NCI-H82 (cell line): ENCODE results near the gene MAPK11.

Source experiments
- DNase-seq: peaks from one replicate; lab custom pipeline; 2025; lab: John Stamatoyannopoulos, UW

MAPK11 gene

DNA sequence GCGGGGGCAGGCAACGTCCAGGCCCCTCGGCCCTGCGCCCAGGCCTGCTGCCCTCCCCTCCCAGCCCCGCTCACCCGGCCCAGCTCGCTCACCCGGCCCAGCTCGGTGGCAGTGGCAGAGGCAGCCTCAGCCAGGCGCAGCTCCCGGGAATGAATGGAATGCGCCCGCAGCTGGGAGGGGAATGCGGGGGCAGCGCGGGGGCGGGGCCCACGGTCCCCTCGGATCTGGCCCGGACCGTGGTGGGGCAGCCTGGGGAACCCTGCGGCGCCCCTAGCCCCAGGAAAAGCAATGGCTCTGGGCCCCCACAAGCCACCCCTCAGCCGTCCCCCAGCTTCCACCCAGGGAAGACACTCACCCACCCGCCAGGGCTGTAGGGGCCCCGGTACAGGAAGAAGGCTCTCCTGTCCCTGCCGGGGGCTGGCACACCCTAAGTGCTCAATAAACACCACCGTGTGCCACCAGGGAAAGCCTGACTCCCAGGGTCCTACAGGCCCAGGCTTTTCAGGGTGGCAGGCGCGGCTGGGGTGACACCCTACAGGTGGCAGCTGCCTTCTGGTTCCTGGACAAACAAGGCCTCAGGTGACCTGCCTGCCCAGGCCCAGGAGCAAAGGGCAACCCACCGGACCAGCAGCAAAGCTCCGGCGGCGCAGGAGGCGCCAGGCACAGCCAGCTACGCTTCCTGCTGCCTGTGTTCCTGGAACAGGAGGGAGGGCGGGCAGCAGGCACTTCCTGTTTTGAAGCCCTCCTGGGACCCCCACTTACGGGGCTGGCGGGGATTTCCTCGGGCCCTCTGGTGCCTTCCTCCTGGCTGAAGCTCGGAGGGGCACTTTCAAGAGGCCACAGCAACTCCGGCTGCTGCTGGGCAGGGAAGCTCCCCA lies 23.5 kb upstream of the MAPK11 start:
- DNase-seq: no peak

DNA sequence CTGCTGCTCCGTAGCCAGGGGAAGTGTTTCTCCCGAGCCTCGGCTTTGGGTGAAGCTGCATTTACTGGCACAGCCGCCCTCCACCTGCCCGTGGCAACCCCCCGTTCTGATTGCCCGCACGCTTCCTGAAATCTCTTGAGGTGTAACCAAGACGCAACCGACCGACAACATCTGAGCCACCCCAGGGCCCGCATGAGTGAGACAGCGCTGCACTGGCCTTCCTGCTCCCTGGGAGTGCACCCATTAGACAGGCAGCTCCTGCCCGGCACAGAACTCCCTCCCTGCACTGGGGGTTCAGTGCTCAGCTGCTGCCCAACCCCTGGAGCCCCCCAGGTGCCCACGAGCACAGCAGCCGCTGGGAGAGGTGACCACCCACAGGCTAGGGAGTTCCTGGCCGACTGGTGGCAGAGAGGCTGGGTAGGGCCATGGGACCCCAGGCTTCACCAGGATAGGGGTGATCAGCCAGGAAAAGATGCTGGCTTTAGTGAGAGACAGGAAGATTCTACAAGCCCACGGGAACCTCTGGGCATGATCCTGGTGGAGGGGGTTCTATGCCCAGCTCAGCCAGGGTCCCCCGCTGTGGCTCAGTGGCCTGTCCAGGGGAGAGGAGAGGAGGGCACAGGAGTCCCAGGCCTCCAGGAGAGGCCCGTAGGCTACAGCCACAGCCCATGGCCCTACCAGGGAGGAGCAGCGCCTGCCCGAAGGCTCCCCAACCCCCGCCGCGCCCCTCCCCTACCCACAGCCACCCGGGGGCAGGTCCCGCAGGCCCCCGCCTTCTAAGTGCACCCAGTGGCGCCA lies 22.7 kb upstream of the MAPK11 start:
- DNase-seq: no peak

DNA sequence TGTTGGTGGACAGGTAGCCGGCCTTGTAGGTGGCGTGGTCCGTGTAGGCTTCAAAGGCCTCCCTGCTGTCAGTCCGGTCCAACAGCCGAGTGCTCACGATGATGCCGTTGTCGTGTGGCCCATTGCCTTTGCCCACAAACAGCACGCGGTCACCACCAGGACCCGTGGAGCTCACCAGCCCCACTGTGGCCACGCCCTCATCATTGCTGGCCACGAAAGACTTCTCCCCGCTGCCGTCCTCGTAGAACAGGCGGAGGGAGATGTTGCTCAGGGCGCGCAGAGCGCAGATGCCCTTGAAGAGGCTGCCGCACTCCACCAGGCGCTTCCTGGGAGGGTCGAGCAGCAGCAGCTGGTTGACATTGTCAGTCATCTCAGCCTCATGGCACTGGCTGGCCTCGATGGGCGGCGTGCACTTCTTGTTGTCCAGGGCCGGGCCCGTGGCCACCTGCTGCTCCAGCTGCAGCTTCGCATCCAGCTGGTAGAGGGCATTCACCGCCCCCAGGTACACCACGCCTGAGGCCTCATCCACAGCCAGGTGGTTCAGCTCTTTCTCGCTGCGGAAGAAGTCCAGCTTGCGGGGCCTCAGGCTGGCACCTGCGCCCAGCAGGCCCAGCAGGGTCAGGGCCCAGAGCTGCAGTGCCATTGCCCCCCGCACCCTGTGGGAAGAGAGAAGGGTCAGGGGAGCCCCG lies 19.9 kb upstream of the MAPK11 start:
- no peak for DNase-seq

DNA sequence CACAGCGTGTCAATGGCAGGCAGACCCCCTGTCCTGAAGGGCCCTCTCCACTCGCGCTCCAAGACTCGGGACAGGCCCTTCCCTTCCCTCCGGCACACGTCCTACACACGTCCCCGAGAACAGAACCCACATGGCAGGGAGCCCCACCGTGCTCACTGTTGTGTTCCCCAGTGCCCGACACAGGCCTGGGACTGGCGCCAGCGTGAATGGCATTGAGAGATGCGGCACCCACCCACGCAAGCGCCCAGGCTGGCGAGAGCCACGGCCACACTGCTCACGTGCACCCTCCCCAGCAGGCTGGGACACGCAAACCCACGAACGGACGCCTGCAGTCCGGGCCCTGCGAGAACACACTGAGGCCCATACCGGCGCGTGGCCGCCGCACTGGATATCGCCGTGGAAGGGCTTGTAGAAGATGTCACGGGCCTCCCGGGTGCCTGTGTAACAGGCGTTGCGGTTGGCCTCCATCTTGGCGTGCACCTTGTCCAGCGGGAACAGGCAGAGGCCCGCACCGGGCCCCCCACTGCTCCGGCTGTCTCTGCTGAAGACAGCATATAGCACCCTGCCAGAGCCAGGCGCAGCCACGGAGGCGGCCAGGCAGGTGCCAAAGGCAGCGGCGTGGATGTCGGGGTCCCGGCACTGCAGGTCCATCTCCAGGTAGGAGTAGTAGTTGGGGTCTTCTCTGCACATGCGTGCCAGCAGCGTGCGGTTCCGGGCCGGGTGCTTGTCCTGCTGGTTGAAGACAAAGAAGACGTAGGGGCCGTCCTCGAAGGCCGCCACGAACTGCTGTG lies 19.2 kb upstream of the MAPK11 start:
- DNase-seq: no peak

DNA sequence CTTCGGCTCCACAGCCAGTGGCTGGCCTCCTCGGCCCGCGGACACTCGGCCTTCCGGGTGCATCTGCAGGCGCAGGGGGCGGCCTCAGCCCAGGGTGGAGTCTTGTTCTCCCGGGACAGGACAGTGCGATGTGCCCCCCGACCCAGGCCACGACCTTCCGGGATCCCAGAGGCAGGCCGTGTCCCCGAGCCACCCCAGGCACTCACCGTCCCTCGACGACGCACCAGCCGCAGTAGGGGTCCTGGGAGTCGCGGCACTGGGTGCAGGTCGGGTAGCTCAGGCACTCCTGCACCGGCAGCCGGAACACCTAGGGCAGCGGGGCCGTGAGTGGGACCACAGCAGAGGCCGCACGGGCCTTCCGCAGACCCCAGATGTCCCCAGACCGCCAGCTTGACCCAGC lies 17.6 kb upstream of the MAPK11 start:
- no peak for DNase-seq

DNA sequence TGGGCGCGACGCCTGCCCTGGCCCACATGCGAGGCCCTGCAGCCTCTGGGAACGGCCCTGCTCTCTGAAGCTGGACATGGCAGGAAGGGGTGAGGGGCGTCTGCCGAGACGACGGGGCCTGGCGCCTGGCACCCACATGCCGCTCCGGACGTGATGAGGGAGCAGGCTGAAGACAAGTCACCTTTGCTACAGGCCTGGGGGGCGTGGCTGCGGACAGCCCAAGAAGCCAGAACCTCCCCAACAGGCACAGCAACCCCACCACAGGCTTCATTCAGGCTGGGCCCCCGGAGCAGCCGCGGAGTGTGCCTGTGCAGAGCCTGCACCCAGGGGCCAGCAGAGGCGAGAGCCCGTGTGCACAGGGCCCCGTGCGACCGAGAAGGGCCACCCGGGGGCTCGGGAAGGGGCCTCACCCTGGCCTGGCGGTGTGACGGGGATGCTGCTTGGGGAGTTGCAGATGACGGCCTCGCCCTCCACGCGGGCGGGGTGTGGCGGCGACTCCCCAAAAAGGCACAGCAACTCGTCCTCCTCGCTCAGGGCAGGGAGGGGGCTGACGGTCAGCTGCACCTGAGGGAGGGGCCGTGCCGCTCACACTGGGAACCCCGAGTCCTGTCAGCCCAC lies 16.6 kb upstream of the MAPK11 start:
- DNase-seq: no peak

DNA sequence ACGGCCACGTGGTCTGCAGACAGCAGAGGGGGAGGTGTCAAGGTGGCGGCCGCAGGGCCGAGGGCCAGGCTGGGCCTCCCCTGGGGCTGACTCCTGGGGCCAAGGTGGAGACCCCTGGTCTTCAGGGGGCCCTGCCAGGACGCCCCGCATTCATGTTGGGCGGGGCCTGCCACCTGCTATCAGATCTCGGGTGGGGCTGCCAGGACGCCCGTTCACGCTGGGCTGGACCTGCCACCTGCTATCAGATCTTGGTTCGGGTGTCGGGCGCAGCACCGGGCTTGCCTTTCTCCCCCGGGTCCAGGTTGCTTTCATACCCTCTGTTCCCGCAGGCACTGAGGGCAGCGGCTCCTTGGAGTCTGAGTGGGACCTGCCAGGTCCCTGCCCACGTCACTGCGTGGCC lies 16.1 kb upstream of the MAPK11 start:
- DNase-seq: no peak

DNA sequence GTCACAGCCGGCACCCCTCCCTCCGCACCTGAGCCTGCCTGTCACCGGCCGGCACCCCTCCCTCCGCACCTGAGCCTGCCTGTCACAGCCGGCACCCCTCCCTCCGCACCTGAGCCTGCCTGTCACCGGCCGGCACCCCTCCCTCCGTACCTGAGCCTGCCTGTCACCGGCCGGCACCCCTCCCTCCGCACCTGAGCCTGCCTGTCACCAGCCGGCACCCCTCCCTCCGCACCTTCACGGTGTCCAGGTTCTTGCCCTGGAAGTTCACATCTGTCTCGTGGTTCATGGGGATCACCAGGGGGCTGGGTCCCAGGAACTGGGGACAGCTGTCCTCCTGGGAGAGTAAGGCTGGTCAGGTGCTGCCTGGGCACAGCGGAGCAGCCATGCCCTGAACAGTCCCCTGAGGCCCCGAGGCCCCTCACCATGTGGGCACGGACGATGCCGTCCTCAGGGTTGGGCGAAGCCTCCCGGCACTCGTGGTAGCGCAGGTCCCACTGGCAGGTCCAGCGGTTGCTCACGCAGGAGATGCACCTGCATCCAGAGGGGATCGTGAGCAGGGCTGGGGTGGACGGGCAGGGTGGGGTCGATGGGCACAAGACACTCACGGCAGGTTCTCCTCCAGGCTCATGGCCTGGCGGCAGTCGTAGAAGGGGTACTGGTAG lies 15.5 kb upstream of the MAPK11 start:
- DNase-seq: no peak

DNA sequence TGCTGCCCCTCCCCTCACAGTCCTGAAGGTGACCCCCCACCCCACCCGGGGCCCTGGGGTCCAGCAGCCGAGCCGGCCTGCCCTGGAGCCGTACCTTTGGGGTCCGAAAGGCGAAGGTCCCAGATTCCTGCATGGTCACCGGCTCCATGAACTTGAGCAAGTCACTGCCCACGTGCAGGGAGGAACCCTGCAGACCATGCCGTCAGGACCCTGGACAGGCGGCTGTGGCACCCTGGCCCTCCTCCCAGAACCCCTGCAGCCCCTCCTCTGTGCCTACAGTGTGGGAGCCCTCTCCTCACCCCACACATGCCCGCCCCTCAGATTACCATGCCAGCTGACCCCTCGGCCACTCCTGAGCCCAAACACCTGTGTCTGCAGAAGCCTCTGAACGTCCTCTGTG lies 14.3 kb upstream of the MAPK11 start:
- no peak for DNase-seq

DNA sequence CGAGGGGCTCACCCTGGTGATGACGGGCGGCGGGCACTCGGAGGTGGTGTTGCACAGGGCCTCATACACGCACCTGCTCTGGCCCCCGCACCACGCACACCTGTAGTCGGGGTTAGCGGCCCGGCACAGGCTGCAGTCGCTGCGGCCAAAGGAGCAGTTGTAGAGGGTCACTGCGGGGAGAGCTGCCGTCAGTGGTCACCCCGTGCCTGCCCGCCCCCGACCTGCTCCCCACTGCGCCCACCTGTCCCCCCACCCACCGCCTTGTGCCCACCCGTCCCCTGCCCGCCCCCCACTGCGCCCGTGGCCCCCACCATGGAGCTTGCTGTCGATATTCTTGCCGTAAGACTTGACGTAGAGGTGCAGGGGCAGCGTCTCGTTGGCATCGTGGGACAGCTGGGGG lies 13.6 kb upstream of the MAPK11 start:
- DNase-seq: no peak

DNA sequence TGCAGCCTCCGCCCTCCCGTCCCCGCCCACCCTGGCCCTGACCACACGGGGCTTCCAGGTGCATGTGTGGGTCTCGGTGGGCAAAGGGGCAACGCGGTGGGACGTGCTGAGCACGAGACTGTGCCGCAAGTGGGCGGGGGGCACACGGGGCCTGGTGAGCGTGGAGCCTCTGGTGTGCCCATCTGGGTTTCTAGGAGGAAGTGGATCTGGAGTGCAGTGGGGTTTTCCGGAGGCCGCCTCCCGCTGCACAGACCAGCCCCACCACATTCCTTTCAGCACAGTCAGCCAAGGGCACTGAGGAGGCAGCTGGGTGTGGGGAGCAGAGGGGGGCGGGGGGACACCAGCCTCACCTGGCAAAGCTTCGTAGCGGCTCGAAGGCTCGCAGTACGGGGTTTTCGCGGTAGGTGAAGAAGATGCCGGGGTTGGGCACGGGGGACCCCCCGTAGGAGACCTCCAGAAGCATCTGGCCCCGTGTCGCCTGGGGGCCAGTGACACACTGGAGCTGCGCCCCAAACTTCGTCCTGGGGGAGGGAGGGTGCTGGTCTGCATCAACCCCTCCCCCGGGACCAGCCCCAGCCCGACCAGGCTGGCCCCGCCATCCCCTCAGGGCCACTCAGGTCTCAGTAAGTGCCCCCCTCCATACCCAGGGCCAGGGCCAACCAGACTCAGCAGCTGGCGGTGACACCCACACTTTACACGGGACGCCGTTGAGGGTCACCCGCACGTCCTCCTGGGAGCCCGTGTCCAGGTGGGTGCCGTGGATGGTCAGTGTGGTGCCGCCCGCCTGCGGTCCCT lies 12.4 kb upstream of the MAPK11 start:
- DNase-seq: no peak

DNA sequence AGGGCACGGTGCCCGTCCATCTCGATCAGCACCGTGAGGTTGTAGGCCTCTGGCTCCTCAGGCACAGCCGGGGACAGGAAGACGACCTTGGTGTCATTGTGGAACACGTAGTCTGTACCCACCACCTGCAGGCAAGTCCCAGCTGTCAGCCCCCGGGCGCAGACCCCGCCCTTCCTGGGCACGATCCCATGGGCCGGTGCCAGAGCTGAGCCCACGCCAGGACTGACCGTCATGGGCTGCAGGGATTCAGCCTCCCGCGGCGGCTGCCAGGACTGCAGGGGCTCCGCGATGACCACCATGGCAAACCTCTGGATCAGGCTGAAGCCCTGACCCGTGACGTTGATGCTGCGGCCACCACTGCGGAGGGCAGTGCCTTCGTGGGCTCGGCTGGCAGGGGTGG lies 11.8 kb upstream of the MAPK11 start:
- no peak for DNase-seq

DNA sequence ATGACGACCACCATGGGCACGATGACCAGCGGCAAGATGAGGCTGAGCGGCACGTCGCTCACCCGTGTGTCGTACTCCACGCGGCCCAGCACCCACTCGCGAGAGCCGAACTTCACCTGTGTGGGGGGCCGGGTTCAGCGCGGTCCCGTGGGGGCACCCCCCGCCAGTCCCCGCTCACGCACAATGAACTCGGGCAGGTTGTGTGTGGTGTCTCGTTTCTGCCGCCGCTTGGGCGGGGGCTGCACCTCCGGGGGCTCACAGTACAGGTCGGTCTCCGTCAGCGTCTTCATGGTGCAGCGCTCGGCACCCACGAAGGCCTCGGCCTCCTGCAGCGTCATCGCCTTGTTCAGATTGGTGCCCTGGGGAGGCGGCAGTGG lies 11.2 kb upstream of the MAPK11 start:
- no peak for DNase-seq

DNA sequence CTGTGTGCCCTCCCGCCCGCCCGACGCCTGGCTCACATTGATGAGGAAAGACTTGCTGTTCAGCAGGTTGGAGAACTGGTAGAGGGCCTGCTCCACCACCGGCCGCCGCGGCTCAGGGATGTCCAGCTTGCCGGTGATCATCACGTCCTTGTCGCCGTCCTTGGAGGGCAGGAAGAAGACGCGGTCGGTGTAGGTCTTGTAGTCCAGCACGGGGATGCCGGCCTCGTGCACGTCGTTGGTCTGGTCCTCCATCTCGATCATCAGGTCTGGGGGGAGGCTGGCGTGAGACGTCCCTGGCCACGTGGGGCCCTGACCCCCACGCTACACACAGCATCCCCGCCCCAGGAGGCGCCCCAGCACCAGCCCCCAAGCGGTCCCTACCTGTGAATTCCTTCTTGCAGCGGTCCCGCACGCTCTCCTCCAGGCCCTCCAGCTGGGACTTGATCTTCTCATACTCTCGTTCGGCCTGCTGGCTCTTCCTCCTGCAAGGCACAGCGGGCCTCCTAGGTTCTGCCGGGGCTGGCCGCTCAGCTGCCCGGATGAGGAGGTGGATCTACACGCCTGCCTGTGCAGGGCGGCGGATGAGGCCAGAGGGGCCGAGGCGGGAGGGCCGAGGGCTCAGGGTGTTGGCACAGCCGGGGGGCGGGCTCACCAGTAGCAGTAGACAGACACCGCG lies 10.7 kb upstream of the MAPK11 start:
- no peak for DNase-seq

DNA sequence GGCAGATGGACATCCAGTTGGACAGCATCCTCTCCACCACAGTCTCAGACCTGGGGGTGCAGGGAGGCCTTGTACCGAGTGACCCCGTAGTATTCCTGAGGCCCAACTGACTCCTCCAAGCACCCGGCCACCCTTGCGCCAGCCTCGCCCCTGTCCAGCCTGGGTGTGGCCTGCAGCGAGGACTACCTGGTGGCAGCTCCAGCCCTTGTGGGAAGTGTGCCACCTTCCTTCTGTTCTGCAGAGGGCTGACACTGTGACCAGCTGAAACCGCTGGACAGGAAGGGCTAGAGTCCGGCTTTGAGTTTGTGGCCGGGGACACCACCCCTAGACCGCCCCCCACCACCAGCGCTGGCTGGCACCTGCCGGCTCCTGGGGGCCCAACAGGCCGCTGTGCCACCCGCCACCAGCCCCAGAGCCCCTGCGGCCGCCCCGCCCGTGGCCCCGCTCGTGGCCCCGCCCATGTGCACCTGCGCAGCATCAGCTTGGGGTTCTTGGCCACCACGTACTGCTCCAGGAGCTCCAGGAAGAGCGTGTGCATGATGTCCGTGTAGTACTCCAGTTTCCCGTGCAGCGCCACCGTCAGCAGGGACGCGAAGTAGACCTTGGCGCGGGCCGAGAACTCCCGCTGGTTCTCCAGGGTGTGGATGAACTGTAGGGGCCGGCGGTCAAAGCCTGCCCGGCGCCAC lies 10.0 kb upstream of the MAPK11 start:
- DNase-seq: no peak

DNA sequence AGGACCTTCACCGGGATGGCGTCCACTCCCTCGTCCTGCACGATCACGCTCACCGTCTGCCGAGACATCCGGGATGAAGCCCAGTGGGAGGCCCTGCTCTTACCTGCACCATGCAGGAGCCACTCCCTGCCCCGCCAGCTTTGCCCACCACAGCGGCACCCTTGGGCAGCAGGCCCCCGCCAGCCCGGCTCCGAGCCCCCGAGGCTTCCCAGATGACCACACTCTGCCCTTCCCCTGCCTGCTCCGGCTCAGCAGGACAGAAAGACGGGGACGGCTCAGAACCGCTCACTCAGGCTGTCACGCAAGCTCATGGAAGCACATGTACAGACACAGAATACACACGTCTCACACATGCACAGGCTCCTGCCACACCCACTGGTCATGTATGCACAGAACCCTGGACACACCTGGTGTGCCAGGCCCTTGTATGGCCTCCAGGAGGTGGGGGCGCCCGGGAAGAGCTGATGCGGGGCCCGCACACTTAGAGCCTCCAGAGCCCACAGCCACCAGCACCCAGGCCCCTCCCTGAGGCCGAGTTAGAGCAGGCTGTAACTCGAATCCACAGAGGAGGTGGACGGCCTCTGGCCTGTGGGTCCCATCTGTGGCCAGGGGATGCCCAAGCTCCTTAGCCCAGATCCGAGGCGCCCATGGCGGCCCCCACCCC lies 8.9 kb upstream of the MAPK11 start:
- DNase-seq: no peak

DNA sequence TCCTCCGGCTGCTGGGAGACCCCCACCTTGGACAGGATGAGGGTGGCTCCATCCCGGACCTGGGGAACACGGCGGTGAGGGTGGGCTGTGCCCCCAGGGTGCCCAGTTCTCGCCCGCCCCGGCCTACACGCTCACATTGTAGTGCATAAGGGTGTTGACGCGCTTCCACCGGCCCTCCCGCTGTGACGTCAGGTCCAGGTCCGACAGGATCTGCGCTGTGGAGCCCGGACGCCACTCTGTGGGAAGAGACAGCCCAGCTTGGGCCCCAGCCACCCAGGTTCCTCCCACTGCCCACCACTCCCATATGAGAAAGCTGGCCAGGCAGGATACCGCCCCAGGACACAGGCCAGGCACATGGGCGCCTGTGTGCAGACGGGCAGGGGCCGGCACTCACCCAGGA lies 8.3 kb upstream of the MAPK11 start:
- DNase-seq: no peak

DNA sequence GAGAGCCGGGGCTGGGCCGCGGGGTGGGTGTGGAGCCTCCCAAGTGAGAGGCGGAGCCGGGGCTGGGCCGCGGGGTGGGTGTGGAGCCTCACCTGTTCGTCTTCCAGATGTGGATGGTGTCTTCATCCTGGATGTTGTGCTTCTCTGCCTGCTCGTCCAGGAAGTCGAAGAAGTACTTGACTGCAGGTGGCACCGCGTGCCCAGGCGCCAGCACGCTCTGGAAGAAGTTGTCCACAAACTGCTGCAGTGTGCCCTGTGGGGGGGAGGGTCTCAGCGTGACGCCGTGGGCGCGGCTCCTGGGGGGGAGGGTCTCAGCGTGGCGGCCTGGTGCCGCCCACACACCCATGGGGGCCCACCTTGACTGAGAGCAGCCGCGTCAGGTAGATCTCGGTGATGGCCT lies 7.6 kb upstream of the MAPK11 start:
- no peak for DNase-seq

DNA sequence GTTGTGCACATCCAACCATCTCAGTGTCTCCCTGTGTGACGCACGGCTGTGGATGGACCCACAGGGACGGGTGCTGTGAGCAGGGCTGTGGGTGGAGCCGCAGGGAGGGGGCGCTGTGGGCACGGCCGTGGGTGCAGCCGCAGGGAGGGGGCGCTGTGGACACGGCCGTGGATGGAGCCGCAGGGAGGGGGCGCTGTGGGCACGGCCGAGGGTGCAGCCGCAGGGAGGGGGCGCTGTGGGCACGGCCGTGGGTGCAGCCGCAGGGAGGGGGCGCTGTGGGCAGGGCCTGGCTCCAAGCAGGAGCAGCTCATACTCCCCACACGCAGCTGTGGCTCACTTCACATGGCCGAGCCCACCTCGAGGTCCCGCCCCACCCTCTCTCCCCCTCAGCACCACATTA lies 6.0 kb upstream of the MAPK11 start:
- DNase-seq: peak; percentile 14
